Brain pericyte (primary cell): ENCODE data around the gene PSMC5.

Experiments used
- DNase-seq: peaks from one replicate; pipeline ENCODE4 v3.0.0-alpha.2; 2012; ENCODE audit warnings: low read depth, low spot score

PSMC5 gene

GRCh38 chr17:63820963-63821561 lies 6.2 kb upstream of the PSMC5 start:
- no peak for DNase-seq

DNA sequence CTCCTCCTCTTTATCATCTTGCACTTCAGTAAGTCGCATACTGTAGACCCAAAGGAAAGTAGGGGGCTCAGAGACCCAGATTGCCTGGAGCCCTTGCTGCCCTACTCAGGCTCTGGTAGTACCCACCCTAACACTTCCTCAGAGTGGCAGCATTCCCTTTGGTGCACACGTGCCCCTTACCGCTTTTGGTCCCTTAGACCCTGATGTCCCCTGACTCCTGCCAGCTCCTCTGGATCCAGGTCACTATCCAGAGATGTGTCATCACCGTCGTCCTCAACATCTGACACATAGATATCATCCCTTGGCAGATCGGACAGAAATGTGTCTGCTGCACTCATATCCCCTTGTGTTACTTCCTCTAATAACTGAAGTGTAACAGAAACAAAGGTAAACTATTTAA lies 5.4 kb upstream of the PSMC5 start:
- DNase-seq = no peak

DNA sequence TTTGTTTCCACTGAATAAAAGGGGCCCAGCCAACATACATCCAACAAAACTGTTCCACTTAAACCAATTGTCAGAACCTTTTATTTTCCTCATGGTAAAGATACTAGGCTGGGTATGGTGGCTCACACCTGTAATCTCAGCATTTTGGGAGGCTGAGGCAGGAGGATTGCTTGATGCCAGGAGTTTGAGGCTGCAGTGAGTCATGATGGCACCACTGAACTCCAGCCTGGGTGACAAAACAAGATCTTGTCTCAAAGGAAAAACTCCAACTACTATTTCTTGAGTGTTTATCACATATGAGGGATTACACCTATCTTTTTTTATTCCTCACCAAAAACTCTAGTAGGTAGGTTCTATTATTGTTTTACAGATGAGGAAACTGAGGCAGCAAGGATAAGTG lies 4.7 kb upstream of the PSMC5 start:
- DNase-seq = no peak

- DNase-seq = no peak
Observed at GRCh38 chr17:63823659-63824331, 3.4 kb upstream of the PSMC5 start.

GRCh38 chr17:63824362-63824761 lies 2.9 kb upstream of the PSMC5 start:
- no peak for DNase-seq

DNA sequence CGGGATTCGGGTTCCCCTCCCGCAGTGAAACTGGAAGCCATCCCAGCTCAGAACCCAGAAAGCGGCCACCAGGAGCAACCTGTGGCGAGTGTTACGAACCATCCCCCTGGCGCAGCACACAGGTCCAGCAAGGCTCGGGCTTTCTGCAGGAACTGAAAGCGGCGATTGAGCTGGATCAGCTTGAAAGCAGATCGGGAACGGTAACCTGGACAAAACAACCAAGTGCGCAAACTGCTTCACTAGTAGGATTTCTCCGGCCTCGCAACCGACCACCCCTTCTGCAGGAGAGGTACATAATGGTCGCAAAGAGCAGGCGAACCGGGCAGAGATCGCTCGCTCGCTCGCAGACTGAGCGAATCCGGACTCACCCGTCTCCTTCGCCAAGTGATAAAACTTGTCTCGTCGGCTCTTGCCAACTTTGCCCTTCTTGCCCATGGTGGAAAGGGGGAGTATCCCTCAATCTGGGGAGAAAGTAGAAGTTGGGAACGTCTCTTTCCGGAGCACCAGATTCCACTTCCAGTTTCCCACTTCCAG lies 696 bp upstream of the PSMC5 start:
- DNase-seq = no peak

DNA sequence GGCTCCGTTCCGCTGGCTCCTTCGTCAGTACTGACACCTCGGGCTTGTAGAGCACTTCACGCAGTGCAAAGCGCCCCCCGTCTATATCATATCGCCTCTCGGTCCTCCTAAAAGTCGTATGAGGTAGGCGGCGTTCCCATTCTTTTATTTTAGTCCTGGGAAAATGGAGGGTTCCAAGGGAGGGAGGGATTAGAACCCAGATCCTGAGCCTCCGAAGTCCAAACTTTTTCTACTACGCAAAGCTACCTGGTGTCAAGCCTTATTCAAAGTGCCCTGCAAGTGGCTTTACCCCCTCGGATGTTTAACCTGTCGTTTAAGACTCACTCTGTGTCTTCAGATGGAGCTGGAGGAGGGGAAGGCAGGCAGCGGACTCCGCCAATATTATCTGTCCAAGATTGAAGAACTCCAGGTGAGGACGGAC lies 580 bp downstream of the PSMC5 start:
- no peak for DNase-seq

DNA sequence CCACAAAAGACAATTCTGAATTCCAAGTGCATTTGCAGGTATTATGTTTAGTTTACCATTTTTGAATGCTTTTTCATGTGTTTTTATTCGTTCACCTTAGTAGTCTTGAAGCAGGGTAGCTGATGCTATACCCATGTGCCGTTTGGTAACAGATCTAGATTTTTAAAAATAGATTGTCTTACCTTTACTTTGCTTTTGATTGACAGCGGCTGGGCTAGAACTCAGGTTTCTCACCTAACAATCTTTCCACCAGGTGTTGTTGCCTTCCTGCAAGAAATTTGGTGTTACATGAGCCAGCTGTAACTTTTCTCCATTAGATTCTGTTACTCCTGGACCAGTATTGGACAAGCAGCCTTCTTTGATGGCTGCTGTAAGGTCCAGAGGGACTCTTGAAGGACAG lies 1.7 kb downstream of the PSMC5 start:
- DNase-seq = no peak

DNA sequence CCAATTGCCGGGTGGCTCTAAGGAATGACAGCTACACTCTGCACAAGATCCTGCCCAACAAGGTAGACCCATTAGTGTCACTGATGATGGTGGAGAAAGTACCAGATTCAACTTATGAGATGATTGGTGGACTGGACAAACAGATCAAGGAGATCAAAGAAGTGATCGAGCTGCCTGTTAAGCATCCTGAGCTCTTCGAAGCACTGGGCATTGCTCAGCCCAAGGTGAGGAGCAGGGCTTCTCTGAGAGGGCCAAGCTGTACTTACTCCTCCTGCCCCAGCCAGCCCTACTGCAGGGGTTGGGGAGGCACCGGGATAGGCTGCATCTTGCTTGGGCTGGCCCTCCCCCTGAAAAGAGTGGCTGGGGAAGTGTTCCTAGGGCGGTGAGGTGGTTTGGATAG lies 3.0 kb downstream of the PSMC5 start:
- no peak for DNase-seq

DNA sequence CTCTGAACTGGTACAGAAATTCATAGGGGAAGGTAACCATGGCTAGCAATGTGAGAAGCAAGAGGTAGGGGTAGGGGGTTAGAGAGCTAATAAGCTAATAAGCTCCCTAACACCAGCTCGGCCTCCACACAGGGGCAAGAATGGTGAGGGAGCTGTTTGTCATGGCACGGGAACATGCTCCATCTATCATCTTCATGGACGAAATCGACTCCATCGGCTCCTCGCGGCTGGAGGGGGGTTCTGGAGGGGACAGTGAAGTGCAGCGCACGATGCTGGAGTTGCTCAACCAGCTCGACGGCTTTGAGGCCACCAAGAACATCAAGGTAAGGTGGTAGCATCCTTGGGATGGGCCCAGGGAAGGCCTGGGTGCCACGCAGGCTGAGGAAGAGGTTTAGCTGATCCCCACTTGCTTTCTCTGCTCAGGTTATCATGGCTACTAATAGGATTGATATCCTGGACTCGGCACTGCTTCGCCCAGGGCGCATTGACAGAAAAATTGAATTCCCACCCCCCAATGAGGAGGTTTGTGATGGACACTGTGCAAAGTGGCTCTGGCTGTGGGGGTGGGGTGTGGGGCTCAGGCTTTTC lies 3.8 kb downstream of the PSMC5 start:
- DNase-seq = no peak

- no peak for DNase-seq
Observed at GRCh38 chr17:63831505-63831904, 4.3 kb downstream of the PSMC5 start.

GRCh38 chr17:63832014-63832413 lies 4.8 kb downstream of the PSMC5 start:
- no peak for DNase-seq

DNA sequence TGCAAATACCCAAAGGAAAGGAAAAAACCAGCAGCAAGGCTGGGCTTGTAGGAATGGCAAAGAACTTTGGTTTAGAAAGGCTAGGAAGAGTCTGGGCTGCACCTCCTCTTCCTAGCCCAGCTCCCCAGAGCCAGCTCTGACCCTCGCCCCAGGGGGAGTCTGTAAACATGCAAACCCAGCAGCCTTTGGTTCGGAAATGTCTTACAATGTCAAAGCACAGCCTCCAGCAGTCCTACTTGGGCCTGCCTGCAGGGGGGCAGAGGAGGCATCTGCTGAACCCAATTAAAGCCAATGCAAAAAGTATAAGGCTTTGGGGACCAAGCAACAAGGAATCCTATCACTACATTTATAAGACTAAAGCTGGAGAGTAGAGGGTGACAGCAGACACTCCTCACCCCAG lies 5.2 kb downstream of the PSMC5 start:
- DNase-seq = no peak

DNA sequence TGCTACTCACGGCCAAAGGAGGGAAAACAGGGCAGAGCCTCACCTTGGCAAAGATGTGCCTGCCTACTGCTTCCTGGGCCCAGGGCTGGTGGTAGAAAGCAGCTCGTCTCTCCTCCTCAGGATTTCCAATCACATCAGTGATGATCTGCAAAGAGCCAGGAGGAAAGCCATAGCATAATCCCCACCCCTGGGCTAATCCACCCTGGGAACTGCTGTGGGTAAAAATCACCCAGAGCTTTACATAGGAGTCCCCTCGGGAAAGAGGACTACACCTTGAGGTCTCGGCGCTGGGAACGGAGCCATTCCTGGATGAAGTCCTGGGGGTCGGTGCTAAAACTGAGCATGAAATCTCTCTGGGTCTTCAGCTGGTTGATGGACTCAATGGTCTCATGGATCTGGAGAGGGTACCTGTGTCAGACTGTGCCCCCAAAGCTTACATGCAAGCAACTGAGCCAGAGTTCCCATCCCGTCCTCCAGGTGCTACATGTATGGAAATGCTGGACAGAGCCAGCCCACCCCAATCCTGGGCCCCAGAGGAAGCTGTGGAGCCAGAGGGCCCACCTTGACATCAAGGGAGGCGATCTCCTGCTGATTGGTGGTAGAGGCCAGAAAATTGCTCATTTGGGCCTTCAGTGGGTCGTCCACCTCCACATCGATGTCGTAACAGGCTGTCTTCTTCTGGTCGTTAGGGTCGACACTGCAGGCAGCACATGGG lies 6.0 kb downstream of the PSMC5 start:
- no peak for DNase-seq

- DNase-seq = no peak
Observed at GRCh38 chr17:63833741-63834373, 6.6 kb downstream of the PSMC5 start.

- no peak for DNase-seq
Observed at GRCh38 chr17:63834431-63835166, 7.4 kb downstream of the PSMC5 start.

GRCh38 chr17:63835167-63835720 lies 8.0 kb downstream of the PSMC5 start:
- no peak for DNase-seq

DNA sequence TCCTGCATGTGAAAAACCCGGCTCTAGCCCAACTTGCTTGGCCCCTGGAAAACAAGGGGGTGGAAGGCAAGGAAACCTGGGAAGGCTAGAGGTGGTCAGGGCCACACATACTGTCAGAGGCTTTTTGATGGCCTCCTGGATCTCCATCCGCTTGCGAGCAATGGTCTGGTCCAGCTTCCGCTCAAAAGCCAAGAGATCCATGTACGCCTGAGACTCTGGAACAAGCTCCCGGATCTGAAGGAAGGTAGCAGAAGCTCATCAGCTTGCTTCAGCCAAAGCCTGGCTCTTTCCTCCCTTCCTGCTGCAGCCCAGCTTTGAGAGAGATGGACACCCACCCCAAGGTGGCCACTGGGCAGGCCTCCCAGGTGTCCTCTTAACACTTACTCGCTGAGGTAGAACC lies 9.6 kb downstream of the PSMC5 start:
- DNase-seq = no peak

DNA sequence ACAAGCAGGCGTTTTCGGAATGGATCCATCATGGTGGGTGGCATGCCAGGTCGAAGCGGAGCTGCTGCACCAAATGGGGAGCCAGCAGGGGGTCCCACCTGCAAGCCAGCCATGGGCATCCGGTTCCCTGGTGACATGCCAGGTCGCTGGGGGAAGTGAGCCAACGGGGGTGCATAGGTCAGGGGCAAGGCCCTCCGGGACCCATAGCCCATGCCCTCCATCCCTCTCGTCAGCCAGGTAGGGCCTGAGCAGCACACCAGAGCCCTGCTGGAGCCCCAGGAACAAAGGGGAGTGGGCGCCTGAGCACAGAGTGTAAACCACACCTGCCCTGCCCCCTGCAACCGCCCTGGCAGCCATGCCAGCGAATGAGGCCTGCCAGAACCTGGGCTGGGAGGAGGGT lies 10.2 kb downstream of the PSMC5 start:
- DNase-seq = no peak

- DNase-seq = no peak
Observed at GRCh38 chr17:63837962-63838600, 10.8 kb downstream of the PSMC5 start.
